Activated CD8-positive, alpha-beta memory T cell treated with anti-CD3 and anti-CD28 coated beads for 36 hours (primary cell): ENCODE results near the gene AQP1. TPM values are rescaled to one million over a fixed set of nuclear protein-coding genes. Genes with fewer than 3 reads are reported as not detected.

Source experiments
- CTCF ChIA-PET: fragments of 350-600 bp; sonication (Branson Sonifier 250); formaldehyde crosslinking; loops from one replicate; lab custom pipeline; 2021; ENCODE audit warnings: antibody characterized with exemption; lab: Charles Lee
- POLR2A ChIA-PET: fragments of 350-600 bp; sonication (Branson Sonifier 250); formaldehyde crosslinking; loops from one replicate; lab custom pipeline; 2021; ENCODE audit warnings: antibody characterized with exemption; lab: Charles Lee
- total RNA-seq, 2 experiments: library from RNA; stranded (reverse); gene quantifications; one replicate each; pipeline ENCODE4 v1.2.3, GENCODE V29; 2021

AQP1 gene
- total RNA-seq, 2 experiments from 2014 or later: 0.25 to 0.38 TPM

- ChIA-PET CTCF (no interaction called here), POLR2A (no interaction called here)
Observed at GRCh38 chr7:30903146-30903545, 8.5 kb upstream of the AQP1 start.

GRCh38 chr7:30904561-30904960, 7.1 kb upstream of the AQP1 start:
- POLR2A ChIA-PET: no interaction called here
- CTCF ChIA-PET: no interaction called here

- CTCF ChIA-PET: no interaction called here
- POLR2A ChIA-PET: no interaction called here
Observed at GRCh38 chr7:30905078-30906012, 6.3 kb upstream of the AQP1 start.

GRCh38 chr7:30906014-30906413, 5.6 kb upstream of the AQP1 start:
- POLR2A ChIA-PET: no interaction called here
- CTCF ChIA-PET: no interaction called here

- ChIA-PET POLR2A (no interaction called here), CTCF (no interaction called here)
Observed at GRCh38 chr7:30906515-30907240, 5.0 kb upstream of the AQP1 start.

GRCh38 chr7:30907527-30908267, 4.0 kb upstream of the AQP1 start:
- POLR2A ChIA-PET: no interaction called here
- CTCF ChIA-PET: no interaction called here

- ChIA-PET CTCF (no interaction called here), POLR2A (no interaction called here)
Observed at GRCh38 chr7:30908681-30909080, 3.0 kb upstream of the AQP1 start.

- CTCF ChIA-PET: no interaction called here
- POLR2A ChIA-PET: no interaction called here
Observed at GRCh38 chr7:30909431-30909830, 2.2 kb upstream of the AQP1 start.

- POLR2A ChIA-PET: no interaction called here
- CTCF ChIA-PET: no interaction called here
Observed at GRCh38 chr7:30910411-30911073, 1.1 kb upstream of the AQP1 start.

GRCh38 chr7:30911133-30911532, 520 bp upstream of the AQP1 start:
- POLR2A ChIA-PET: no interaction called here
- CTCF ChIA-PET: no interaction called here

GRCh38 chr7:30912021-30912730, 523 bp downstream of the AQP1 start:
- ChIA-PET CTCF (no interaction called here), POLR2A (no interaction called here)

- ChIA-PET POLR2A (no interaction called here), CTCF (no interaction called here)
Observed at GRCh38 chr7:30912731-30912985, 1.0 kb downstream of the AQP1 start.

- ChIA-PET CTCF (no interaction called here), POLR2A (no interaction called here)
Observed at GRCh38 chr7:30912986-30913811, 1.5 kb downstream of the AQP1 start.

- ChIA-PET POLR2A (no interaction called here), CTCF (no interaction called here)
Observed at GRCh38 chr7:30913821-30914515, 2.3 kb downstream of the AQP1 start.

- CTCF ChIA-PET: no interaction called here
- POLR2A ChIA-PET: no interaction called here
Observed at GRCh38 chr7:30914596-30914995, 2.9 kb downstream of the AQP1 start.

- POLR2A ChIA-PET: no interaction called here
- CTCF ChIA-PET: no interaction called here
Observed at GRCh38 chr7:30915005-30915601, 3.5 kb downstream of the AQP1 start.

- CTCF ChIA-PET: no interaction called here
- POLR2A ChIA-PET: no interaction called here
Observed at GRCh38 chr7:30915751-30916150, 4.1 kb downstream of the AQP1 start.

- ChIA-PET POLR2A (no interaction called here), CTCF (no interaction called here)
Observed at GRCh38 chr7:30916255-30916654, 4.6 kb downstream of the AQP1 start.
